HG02588 (cell line): ENCODE measurements around the gene P2RY2.

Experiments used
- ATAC-seq: cut with Tn5 transposase; IDR thresholded peaks from one replicate; pipeline ENCODE4 v1.9.1; 2021; ENCODE audit warnings: mild to moderate bottlenecking, moderate library complexity; ENCODE audit not compliant: unreplicated experiment

P2RY2 gene

GRCh38 chr11:73241300-73241699 is 23.2 kb downstream of the P2RY2 start:
- ATAC-seq: no peak

- ATAC-seq: peak; percentile 64
Observed at GRCh38 chr11:73242251-73243092, 24.4 kb downstream of the P2RY2 start.

DNA sequence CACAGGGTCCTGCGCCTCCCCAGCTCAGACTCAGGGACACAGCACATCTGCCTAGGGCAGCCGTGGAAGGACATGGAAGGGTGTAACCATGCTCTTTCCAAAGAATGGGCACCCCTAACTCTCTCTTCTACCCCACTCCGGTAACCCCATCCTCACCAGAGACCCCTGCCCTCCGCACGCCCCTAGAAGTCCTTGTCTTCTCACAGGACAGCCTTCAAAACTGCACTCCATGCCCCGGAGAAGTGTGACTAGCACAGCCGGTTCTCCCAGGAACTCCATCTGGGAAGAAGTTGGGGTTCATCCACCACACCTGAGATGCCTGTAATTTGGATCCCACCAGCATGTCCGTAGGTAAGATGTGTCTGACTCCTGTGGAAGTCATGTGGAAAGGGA is 25.0 kb downstream of the P2RY2 start:
- ATAC-seq: no peak

DNA sequence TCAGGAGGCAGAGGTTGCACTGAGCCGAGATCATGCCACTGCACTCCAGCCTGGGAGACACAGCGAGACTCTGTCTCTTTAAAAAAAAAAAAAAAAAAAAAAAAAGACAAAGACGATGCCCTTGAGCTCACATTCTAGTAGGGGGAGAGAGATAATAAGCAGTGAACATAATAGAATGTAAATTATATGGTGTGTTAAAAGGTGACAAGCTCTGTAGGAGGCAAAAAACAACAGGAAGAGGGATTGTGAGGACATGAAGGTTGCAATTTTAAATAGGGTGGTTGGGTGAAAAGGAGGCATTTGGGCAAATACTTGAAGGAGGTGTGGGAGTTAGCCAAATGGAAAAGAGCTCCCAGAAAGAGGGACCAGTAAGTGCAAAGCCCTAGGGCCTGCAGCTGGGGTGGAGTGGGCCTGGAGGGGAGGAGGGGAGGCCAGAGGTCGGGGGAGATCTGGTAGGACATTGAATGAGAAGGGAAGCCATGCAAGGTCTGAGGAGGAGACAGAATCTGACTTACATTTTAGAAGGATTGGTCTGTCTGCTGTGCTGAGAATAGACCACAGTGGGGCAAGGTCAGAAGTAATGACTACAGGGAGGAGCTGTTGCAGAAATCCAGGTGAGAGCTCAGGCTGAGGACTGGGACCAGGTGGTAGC is 26.6 kb downstream of the P2RY2 start:
- no peak for ATAC-seq

DNA sequence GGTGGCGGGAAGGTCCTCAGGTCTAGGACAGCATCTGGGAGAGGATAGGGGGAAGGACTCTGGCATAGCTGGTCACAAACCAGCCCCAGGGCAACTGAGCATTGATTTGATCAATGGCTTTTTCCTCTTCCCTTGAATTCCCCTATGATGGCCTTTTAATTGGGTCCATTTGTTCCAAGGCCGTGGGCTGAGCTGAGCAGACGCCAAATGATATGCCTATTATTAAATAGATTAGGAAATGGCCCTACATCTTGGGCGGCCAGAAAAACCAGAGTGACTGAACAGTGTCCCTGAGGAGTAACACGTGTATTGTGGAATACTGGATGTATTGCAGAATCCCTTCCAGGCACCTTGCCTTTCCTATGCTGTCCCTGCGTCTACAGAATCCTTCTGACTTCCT is 27.4 kb downstream of the P2RY2 start:
- no peak for ATAC-seq

- ATAC-seq: no peak
Observed at GRCh38 chr11:73246303-73246702, 28.2 kb downstream of the P2RY2 start.

- no peak for ATAC-seq
Observed at GRCh38 chr11:73248526-73249185, 30.6 kb downstream of the P2RY2 start.

DNA sequence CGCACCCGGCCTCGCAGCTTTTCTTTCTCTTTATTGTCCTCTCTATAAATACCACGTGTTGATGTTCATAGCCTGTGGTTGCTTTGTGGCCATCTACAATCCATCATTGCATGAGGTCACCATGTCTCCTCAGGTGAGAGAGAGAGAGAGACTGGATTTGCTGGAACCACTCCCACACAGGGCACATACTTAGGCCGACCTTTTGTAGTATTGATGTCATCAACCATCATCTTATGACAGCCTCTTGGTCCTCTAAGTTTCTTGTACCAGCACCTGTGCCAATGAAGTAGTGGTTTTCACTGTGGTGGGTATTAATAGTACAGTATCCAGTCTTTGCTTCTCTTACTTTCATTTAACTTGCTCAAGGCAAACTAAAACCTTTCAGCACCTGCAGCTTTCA is 31.2 kb downstream of the P2RY2 start:
- no peak for ATAC-seq

GRCh38 chr11:73249853-73250783 is 32.0 kb downstream of the P2RY2 start:
- no peak for ATAC-seq

DNA sequence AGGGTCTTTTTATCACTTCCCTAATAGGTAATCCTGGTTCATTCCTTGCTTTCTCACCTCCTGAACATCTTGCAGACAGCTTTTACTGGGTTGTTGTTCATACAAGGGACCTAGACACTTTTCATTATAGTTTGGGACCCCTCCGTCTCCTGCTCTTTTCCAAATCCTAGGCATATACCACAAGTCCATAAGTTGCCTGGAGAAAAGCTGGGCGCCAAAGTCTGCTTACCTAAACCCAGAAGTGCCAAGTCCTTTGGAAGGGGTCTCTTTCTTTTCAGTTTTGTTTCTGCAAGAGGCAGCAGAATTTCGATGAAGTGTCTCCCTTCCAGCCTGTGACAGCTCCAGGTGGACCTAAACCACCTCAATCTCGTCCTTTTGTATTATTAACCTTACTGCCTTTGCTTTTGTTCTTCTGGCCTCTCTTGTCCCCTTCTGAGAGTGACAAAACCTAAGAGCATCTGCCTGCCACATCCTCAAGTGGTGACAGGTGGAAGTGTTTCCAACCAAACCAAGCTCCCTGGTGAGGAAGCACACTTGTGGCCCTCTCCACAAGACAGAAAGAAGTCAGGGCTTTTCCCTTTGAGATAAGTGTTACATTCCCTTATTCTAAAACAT is 34.6 kb downstream of the P2RY2 start:
- ATAC-seq: no peak

GRCh38 chr11:73257342-73258103 is 39.4 kb downstream of the P2RY2 start:
- ATAC-seq: no peak

DNA sequence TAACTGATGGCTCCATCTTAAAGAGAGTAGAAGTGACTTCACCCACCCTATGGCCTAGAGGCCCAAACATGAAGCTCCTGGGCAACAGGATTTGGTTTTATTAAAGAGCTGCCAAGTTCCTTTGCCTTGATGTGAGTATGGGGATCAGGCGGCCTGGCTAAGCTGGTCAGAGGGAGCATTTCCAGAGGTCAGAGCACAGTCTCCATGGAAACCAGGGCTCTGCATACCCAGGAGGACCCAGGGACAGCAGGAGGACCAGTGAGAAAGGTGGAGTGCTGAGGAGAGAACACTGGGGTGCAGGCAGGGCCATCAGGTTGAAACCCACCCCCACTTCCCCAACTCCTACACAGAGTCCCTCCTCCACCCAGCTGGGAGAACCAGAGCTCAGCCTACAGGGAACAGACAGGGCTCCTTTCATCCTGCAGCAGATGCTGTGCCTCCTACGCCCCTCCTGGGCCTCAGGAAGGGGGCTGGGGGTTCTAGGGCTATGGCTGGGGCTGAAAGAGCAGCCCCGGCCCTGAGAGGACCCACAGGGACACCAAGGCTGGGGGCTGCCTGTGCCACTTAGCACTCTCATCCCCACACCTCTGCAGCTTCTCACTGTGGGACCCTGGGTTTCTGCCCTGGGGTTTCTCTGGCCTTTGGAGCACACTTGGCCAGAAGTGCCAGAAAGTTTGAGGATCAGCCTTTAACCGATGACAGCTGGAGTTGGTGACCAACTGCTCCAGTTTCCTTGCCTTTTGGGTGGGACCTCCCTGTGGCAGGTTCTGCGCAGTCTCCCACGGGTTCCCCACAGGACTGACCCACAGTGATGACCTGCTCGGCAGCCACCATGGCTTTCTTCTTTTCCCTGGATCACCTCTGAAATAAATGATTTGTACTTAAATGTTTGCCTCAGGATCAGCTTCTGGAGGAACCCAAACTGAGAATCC is 40.3 kb downstream of the P2RY2 start:
- ATAC-seq: no peak

DNA sequence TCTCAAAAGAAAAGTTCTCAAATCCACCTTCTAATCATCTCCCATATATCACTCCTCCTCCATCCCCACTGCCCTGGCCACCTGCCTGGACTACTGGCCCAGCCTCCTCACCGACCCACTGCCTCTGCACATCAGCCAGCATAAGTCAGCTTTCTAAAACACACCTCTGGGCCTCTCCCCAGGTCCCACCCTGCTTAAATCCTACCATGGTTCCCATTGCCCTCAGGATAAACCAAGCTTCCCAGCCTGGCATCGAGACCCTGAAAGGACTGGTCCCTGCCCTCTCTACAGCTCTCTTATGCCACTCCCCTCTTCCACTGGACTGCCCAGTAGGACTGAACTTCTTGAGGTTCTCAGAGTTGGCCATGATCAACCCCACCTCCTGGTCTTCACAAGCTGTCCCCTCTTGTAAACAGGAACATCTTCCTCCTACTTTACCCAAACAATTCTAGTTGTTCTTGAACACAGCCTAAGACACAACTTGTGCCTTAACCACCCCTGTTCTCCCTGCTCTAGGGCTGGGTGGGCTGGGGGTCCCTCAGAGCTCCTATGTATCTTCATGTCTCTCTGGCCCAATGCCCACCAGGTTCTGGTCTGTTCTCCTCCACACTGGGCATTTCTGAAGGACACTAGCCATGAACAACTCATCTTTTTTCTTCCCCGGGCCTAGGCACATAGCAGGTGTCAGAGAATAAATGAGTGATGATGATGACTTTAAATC is 41.5 kb downstream of the P2RY2 start:
- no peak for ATAC-seq

GRCh38 chr11:73260127-73260457 is 42.0 kb downstream of the P2RY2 start:
- no peak for ATAC-seq

- ATAC-seq: no peak
Observed at GRCh38 chr11:73262851-73263495, 44.9 kb downstream of the P2RY2 start.

- no peak for ATAC-seq
Observed at GRCh38 chr11:73263640-73264039, 45.6 kb downstream of the P2RY2 start.

GRCh38 chr11:73265278-73265810 is 47.3 kb downstream of the P2RY2 start:
- no peak for ATAC-seq
